Neural progenitor cell (in vitro differentiated cells): ENCODE results near the gene UNG.

Experiments used
- EZH2 ChIP-seq: fragments of 200-600 bp; sonication (generic); IDR thresholded peaks from 2 replicates; pipeline ENCODE4 v1.6.1; 2017; ENCODE audit warnings: antibody characterized with exemption, mild to moderate bottlenecking, moderate library complexity
- EZH2phosphoT487 ChIP-seq: fragments of 200-600 bp; sonication (generic); IDR thresholded peaks from 2 replicates; pipeline ENCODE4 v1.6.1; 2017; ENCODE audit warnings: antibody characterized with exemption
- TF ChIP-seq, protein P1 (sequence below): fragments of 200-600 bp; sonication (generic); IDR thresholded peaks from 2 replicates; pipeline ENCODE4 v1.5.1; 2017; ENCODE audit warnings: antibody characterized with exemption, mild to moderate bottlenecking

DNA sequence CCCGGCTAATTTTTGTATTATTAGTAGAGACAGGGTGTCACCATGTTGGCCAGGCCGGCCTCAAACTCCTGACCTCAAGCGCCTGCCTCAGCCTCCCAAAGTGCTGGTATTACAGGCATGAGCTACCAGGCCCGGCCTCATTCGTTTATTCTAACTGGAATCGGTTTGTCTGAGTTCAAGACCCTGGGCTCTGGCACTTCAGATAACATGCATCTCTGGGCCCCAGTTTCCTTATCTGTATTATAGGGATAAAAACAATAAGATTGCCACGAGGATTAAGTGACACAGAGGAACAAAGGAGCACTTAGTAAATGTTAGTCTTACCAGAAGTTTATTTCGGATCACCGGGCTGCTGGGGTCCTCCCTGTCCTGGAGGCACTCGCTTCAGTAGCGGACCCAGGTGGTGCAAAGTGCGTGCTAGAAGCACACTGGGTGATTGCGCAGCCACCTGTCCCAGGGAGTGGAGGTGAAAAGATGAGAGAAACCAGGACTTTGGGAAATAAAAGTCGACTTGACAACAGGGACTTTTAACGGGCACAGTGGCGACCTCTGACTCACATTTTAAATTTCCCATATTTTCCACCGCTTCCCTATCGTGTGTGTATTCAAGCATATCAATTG, 56.5 kb downstream of the UNG start:
- TF ChIP-seq, protein P1, sequence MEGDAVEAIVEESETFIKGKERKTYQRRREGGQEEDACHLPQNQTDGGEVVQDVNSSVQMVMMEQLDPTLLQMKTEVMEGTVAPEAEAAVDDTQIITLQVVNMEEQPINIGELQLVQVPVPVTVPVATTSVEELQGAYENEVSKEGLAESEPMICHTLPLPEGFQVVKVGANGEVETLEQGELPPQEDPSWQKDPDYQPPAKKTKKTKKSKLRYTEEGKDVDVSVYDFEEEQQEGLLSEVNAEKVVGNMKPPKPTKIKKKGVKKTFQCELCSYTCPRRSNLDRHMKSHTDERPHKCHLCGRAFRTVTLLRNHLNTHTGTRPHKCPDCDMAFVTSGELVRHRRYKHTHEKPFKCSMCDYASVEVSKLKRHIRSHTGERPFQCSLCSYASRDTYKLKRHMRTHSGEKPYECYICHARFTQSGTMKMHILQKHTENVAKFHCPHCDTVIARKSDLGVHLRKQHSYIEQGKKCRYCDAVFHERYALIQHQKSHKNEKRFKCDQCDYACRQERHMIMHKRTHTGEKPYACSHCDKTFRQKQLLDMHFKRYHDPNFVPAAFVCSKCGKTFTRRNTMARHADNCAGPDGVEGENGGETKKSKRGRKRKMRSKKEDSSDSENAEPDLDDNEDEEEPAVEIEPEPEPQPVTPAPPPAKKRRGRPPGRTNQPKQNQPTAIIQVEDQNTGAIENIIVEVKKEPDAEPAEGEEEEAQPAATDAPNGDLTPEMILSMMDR, result no peak
- TF ChIP-seq EZH2 (peak; percentile 15), EZH2phosphoT487 (no peak)
